Transverse colon (tissue), 4 donors: ENCODE measurements around the gene ZMAT3.

ENCODE experiments used
- EP300 ChIP-seq: sonication (generic); formaldehyde crosslinking; IDR thresholded peaks from one replicate; pipeline ENCODE4 v1.6.1; 2017; ENCODE audit warnings: antibody characterized with exemption, low read depth
- POLR2A ChIP-seq: fragments of 450-650 bp; IDR thresholded peaks from one replicate; pipeline ENCODE4 v1.6.1; 2016; ENCODE audit warnings: antibody characterized with exemption, mild to moderate bottlenecking, moderate library complexity
- POLR2AphosphoS5 ChIP-seq, 3 donors: sonication (generic); formaldehyde crosslinking; IDR thresholded peaks; one replicate each; pipeline ENCODE4 v1.6.1; 2016; ENCODE audit warnings: antibody characterized with exemption in 3 of 3
- TF ChIP-seq, protein P1 (sequence below), 5 experiments: fragments of 200-600 bp in 3 of 5; fragments of 450-650 bp in 2 of 5; sonication (generic) in 3 of 5; IDR thresholded peaks; 1 replicate in 2 of 5; 2 replicates in 3 of 5; pipeline ENCODE4 v1.5.1; 2016 to 2017; ENCODE audit warnings: antibody characterized with exemption in 5 of 5, inconsistent platforms in 3 of 5, mild to moderate bottlenecking in 2 of 5, moderate library complexity in 1 of 5

DNA sequence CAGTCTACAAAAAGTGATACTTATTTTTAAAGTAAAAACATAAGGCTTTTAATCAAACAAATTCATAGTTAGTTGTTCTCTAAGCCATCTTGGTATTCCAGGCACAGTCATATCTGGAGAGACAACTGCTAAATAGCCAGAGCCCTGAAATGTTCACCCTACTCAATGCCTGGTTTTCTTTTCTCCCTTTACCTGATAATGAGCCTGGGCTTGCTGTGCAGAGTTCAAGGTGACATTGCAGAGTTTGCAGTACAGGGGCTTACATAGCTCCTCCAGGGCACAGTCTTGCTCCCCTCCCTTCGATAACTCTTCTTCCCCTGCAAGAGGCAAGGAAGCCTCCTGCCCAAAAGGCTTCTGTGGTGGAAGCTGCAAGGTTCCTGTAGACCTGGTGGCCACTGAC, 4.3 kb downstream of the ZMAT3 start:
- TF ChIP-seq, protein P1, sequence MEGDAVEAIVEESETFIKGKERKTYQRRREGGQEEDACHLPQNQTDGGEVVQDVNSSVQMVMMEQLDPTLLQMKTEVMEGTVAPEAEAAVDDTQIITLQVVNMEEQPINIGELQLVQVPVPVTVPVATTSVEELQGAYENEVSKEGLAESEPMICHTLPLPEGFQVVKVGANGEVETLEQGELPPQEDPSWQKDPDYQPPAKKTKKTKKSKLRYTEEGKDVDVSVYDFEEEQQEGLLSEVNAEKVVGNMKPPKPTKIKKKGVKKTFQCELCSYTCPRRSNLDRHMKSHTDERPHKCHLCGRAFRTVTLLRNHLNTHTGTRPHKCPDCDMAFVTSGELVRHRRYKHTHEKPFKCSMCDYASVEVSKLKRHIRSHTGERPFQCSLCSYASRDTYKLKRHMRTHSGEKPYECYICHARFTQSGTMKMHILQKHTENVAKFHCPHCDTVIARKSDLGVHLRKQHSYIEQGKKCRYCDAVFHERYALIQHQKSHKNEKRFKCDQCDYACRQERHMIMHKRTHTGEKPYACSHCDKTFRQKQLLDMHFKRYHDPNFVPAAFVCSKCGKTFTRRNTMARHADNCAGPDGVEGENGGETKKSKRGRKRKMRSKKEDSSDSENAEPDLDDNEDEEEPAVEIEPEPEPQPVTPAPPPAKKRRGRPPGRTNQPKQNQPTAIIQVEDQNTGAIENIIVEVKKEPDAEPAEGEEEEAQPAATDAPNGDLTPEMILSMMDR (IDR thresholded peaks at IDR 0.05), result no peak
- TF ChIP-seq POLR2A, result no peak
- TF ChIP-seq POLR2AphosphoS5 (IDR thresholded peaks at IDR 0.05), result no peak
- TF ChIP-seq EP300, result no peak
